CD14-positive monocyte (primary cell): ENCODE data around the gene CST1. TPM values are rescaled to one million over a fixed set of nuclear protein-coding genes. Genes with fewer than 3 reads are reported as not detected.
"Not testable (repeated sequence)": the region's sequence is repeated elsewhere in the genome, so short reads cannot be mapped to it uniquely, and the experiment has no call there.

Experiments used
- DNase-seq, 3 donors: peaks; one replicate each; pipeline ENCODE4 v3.0.0-alpha.2; 2011 to 2022
- H2AFZ ChIP-seq: 2 replicates; pipeline ENCODE4 v1.6.0; 2012; ENCODE audit warnings: mild to moderate bottlenecking, low read depth, low read length, inconsistent platforms; ENCODE audit not compliant: insufficient read depth, poor library complexity, severe bottlenecking
- H3K27ac ChIP-seq, 2 donors: 1 replicate in 1 of 2; 2 replicates in 1 of 2; pipeline ENCODE4 v1.5.1; 2012 to 2013; ENCODE audit warnings: low read length in 2 of 2, control low read depth in 1 of 2, inconsistent platforms in 1 of 2, low read depth in 1 of 2, mild to moderate bottlenecking in 1 of 2
- H3K27me3 ChIP-seq, 2 donors: one replicate each; pipeline versions ENCODE4 v1.6.0 to v1.6.1; 2011 to 2013; ENCODE audit warnings: low read length in 2 of 2; ENCODE audit not compliant: control insufficient read depth in 2 of 2, insufficient read depth in 2 of 2
- H3K36me3 ChIP-seq, 2 donors: replicated peaks in 1 of 2; 1 replicate in 1 of 2; 2 replicates in 1 of 2; pipeline versions ENCODE4 v1.5.1 to v1.6.1; 2012 to 2013; ENCODE audit warnings: low read length in 2 of 2, control low read depth in 1 of 2, inconsistent platforms in 1 of 2, mild to moderate bottlenecking in 1 of 2; ENCODE audit not compliant: insufficient read depth in 2 of 2, control insufficient read depth in 1 of 2
- H3K4me1 ChIP-seq, 2 donors: 1 replicate in 1 of 2; 2 replicates in 1 of 2; pipeline versions ENCODE4 v1.5.1 to v1.6.1; 2012 to 2013; ENCODE audit warnings: low read length in 2 of 2, control low read depth in 1 of 2, inconsistent platforms in 1 of 2, mild to moderate bottlenecking in 1 of 2, moderate library complexity in 1 of 2; ENCODE audit not compliant: insufficient read depth in 2 of 2, control insufficient read depth in 1 of 2
- H3K4me2 ChIP-seq: replicated peaks from 2 replicates; pipeline ENCODE3; 2012; ENCODE audit warnings: low read length, moderate library complexity, mild to moderate bottlenecking; ENCODE audit not compliant: poor library complexity, severe bottlenecking; ENCODE audit errors: extremely low read depth
- H3K4me3 ChIP-seq, 3 experiments: fragments of 200-600 bp in 1 of 3; sonication (generic) in 1 of 3; replicated peaks in 1 of 3; 1 replicate in 2 of 3; 2 replicates in 1 of 3; pipeline ENCODE4 v1.5.1; 2011 to 2013; ENCODE audit warnings: low read length in 3 of 3, mild to moderate bottlenecking in 3 of 3, control low read depth in 2 of 3, low read depth in 2 of 3, inconsistent platforms in 1 of 3, moderate library complexity in 1 of 3
- H3K79me2 ChIP-seq: 2 replicates; pipeline ENCODE4 v1.6.0; 2012; ENCODE audit warnings: mild to moderate bottlenecking, control low read depth, inconsistent platforms, low read length, moderate library complexity; ENCODE audit not compliant: insufficient read depth
- H3K9ac ChIP-seq: 2 replicates; pipeline ENCODE4 v1.6.0; 2017; ENCODE audit warnings: low read length, mild to moderate bottlenecking; ENCODE audit not compliant: insufficient read depth, poor library complexity, severe bottlenecking
- H3K9me3 ChIP-seq, 2 donors: replicated peaks in 1 of 2; 1 replicate in 1 of 2; 2 replicates in 1 of 2; pipeline versions ENCODE4 v1.5.1 to v1.6.1; 2012 to 2013; ENCODE audit warnings: low read length in 2 of 2, control low read depth in 1 of 2; ENCODE audit not compliant: control insufficient read depth in 1 of 2, insufficient read depth in 1 of 2
- H4K20me1 ChIP-seq: 2 replicates; pipeline ENCODE4 v1.6.0; 2012; ENCODE audit warnings: mild to moderate bottlenecking, low read length, control low read depth, moderate library complexity; ENCODE audit not compliant: insufficient read depth
- H3K27ac Mint-ChIP-seq, 7 donors: one replicate each; pipeline ENCODE4 v1.8.0; 2020; ENCODE audit warnings: mild to moderate bottlenecking in 7 of 7, mixed read lengths in 7 of 7, moderate library complexity in 6 of 7, inconsistent platforms in 2 of 7
- H3K27me3 Mint-ChIP-seq, 3 donors: one replicate each; pipeline ENCODE4 v1.8.0; 2021 to 2022; ENCODE audit warnings: low read depth in 3 of 3, mild to moderate bottlenecking in 3 of 3, mixed read lengths in 3 of 3, moderate library complexity in 3 of 3, inconsistent platforms in 1 of 3
- H3K36me3 Mint-ChIP-seq, 2 donors: one replicate each; pipeline ENCODE4 v1.8.0; 2020; ENCODE audit warnings: mixed read lengths in 2 of 2, inconsistent platforms in 1 of 2, mild to moderate bottlenecking in 1 of 2
- H3K4me1 Mint-ChIP-seq: one replicate; pipeline ENCODE4 v1.8.0; 2020; ENCODE audit warnings: mild to moderate bottlenecking, mixed read lengths
- H3K4me3 Mint-ChIP-seq, 2 donors: one replicate each; pipeline ENCODE4 v1.8.0; 2020; ENCODE audit warnings: mild to moderate bottlenecking in 2 of 2, mixed read lengths in 2 of 2, moderate library complexity in 1 of 2
- H3K9me3 Mint-ChIP-seq, 7 donors: one replicate each; pipeline ENCODE4 v1.8.0; 2020 to 2022; ENCODE audit warnings: mixed read lengths in 7 of 7, mild to moderate bottlenecking in 6 of 7, moderate library complexity in 6 of 7, inconsistent platforms in 2 of 7
- WGBS: methylation state at CpG from one replicate; pipeline ENCODE4 v1.1.5; 2013; ENCODE audit warnings: missing lambda C conversion rate; ENCODE audit not compliant: insufficient coverage; 5-methylcytosine and 5-hydroxymethylcytosine counted together
- intact Hi-C, 2 donors: fragments of 100-400 bp; cut with micrococcal nuclease; formaldehyde crosslinking; loops; one replicate each; pipeline versions ENCODE4 v1.15.0 to v1.15.1; 2023
- polyA plus RNA-seq, 3 donors: library from polyadenylated mRNA; depleted of rRNA in 1 of 3; unstranded in 2 of 3; stranded (reverse) in 1 of 3; fragments of 300-500 nt in 2 of 3; fragments of >200 nt in 1 of 3; fragmentation: Illumina TruSeq in 2 of 3; gene quantifications; 1 replicate in 2 of 3; 2 replicates in 1 of 3; pipeline ENCODE4 v1.2.3, GENCODE V29; 2012 to 2021
- TF ChIP-seq, protein P1 (sequence below): fragments of 200-600 bp; IDR thresholded peaks from one replicate; pipeline ENCODE4 v1.8.0; 2022; ENCODE audit warnings: antibody characterized with exemption, mild to moderate bottlenecking

Gene CST1
- polyA plus RNA-seq, 3 donors: not detected

- peaks cover 0 to 2% (median 0%) of the 10 kb centered on the region in 7 donors for H3K9me3 Mint-ChIP-seq
- no peak overlapping the region for H2AFZ ChIP-seq
- H3K4me2 ChIP-seq: no peak overlapping the region
- TF ChIP-seq, protein P1, sequence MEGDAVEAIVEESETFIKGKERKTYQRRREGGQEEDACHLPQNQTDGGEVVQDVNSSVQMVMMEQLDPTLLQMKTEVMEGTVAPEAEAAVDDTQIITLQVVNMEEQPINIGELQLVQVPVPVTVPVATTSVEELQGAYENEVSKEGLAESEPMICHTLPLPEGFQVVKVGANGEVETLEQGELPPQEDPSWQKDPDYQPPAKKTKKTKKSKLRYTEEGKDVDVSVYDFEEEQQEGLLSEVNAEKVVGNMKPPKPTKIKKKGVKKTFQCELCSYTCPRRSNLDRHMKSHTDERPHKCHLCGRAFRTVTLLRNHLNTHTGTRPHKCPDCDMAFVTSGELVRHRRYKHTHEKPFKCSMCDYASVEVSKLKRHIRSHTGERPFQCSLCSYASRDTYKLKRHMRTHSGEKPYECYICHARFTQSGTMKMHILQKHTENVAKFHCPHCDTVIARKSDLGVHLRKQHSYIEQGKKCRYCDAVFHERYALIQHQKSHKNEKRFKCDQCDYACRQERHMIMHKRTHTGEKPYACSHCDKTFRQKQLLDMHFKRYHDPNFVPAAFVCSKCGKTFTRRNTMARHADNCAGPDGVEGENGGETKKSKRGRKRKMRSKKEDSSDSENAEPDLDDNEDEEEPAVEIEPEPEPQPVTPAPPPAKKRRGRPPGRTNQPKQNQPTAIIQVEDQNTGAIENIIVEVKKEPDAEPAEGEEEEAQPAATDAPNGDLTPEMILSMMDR: no peak
- no peaks in the 10 kb centered on the region for H3K27me3 ChIP-seq
- WGBS: no CpG with 5 or more reads among the region's 1 CpG
- intact Hi-C loops: no loop called here
- H3K4me3 Mint-ChIP-seq: no peak overlapping the region
- H3K79me2 ChIP-seq: no peaks in the 10 kb centered on the region
- H3K4me1 Mint-ChIP-seq: no peaks in the 10 kb centered on the region
- no peak for DNase-seq
- H3K4me3 ChIP-seq: no peak overlapping the region
- no peaks in the 10 kb centered on the region for H3K9me3 ChIP-seq
- H3K27ac ChIP-seq: no peak overlapping the region
- no peaks in the 10 kb centered on the region for H3K4me1 ChIP-seq
- no peak overlapping the region for H3K27ac Mint-ChIP-seq
- H3K36me3 ChIP-seq: no peaks in the 10 kb centered on the region
- H3K9ac ChIP-seq: no peak overlapping the region
- peaks cover 0 to 5% (median 4%) of the 10 kb centered on the region in 3 donors for H3K27me3 Mint-ChIP-seq
- no peaks in the 10 kb centered on the region for H3K36me3 Mint-ChIP-seq
- H4K20me1 ChIP-seq: no peaks in the 10 kb centered on the region
Measured at GRCh38 chr20:23766531-23766930, 15.8 kb upstream of the CST1 start.

GRCh38 chr20:23765578-23765977 lies 14.8 kb upstream of the CST1 start:
- Mint-ChIP-seq H3K9me3 (peaks cover 0 to 2% (median 0%) of the 10 kb centered on the region in 7 donors), H3K36me3 (no peaks in the 10 kb centered on the region), H3K4me3 (no peak overlapping the region), H3K27me3 (peaks cover 0 to 4% (median 3%) of the 10 kb centered on the region in 3 donors), H3K4me1 (no peaks in the 10 kb centered on the region), H3K27ac (no peak overlapping the region)
- TF ChIP-seq, protein P1: no peak
- Histone ChIP-seq H3K4me2 (no peak overlapping the region), H2AFZ (no peak overlapping the region), H3K9me3 (no peaks in the 10 kb centered on the region), H3K79me2 (no peaks in the 10 kb centered on the region), H3K4me3 (no peak overlapping the region), H3K9ac (no peak overlapping the region), H3K27ac (no peak overlapping the region), H3K27me3 (no peaks in the 10 kb centered on the region), H3K36me3 (no peaks in the 10 kb centered on the region), H4K20me1 (no peaks in the 10 kb centered on the region), H3K4me1 (no peaks in the 10 kb centered on the region)
- intact Hi-C loops: no loop called here
- no peak for DNase-seq
- no CpG with 5 or more reads among the region's 5 CpGs for WGBS

DNA sequence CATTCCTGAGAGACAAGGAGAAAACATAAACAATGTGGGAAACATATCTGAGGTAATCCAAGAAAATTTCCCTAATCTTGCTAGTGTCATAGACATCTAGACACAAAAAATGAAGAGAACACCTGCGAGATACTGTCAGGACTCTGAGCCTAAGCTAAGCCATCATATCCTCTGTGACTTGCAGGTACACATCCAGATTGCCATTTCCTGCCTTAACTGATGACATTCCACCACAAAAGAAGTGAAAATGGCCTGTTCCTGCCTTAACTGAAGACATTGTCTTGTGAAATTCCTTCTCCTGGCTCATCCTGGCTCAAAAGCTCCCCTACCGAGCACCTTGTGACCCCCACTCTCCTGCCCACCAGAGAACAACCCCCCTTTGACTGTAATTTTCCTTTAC lies 13.9 kb upstream of the CST1 start:
- H2AFZ ChIP-seq, H3K4me1 Mint-ChIP-seq, intact Hi-C loops, H3K27ac Mint-ChIP-seq, H3K27me3 Mint-ChIP-seq, H3K4me2 ChIP-seq, H3K79me2 ChIP-seq, H3K27ac ChIP-seq, DNase-seq, H3K36me3 Mint-ChIP-seq, H3K4me3 Mint-ChIP-seq, H3K9me3 ChIP-seq, H3K4me1 ChIP-seq, H3K36me3 ChIP-seq, H3K4me3 ChIP-seq, H3K9ac ChIP-seq, H4K20me1 ChIP-seq, H3K27me3 ChIP-seq, H3K9me3 Mint-ChIP-seq: not testable (repeated sequence)
- WGBS: 36% methylated on average over 2 of the region's 2 CpGs
